SK-N-SH treated with all-trans-retinoic acid at 6 μM for 48 hours (cell line): Measurements from ENCODE around the gene EVC.

Experiments used
- ATAC-seq: fragments of 200-7000 bp; cut with Tn5 transposase; 3 replicates; pipeline ENCODE4 v1.9.1; 2020; ENCODE audit warnings: mild to moderate bottlenecking, moderate library complexity
- ARNTL ChIP-seq: fragments of 450-650 bp; formaldehyde crosslinking; IDR thresholded peaks from 2 replicates; pipeline ENCODE4 v1.5.0; 2020; ENCODE audit warnings: low read depth, mild to moderate bottlenecking, moderate library complexity, borderline replicate concordance
- BACH2 ChIP-seq: fragments of 250-450 bp; sonication (Bioruptor Pico); IDR thresholded peaks from 2 replicates; pipeline ENCODE4 v1.9.0; 2021; ENCODE audit warnings: mild to moderate bottlenecking, borderline replicate concordance
- CREB5 ChIP-seq: fragments of 250-450 bp; sonication (Bioruptor Pico); IDR thresholded peaks from 2 replicates; pipeline ENCODE4 v1.5.1; 2020; ENCODE audit warnings: low read depth, mild to moderate bottlenecking, moderate library complexity
- CSDC2 ChIP-seq: fragments of 250-450 bp; sonication (Bioruptor Pico); IDR thresholded peaks from 2 replicates; pipeline ENCODE4 v1.5.0; 2020; ENCODE audit warnings: mild to moderate bottlenecking, moderate library complexity
- CSRNP3 ChIP-seq: fragments of 250-450 bp; sonication (Bioruptor Pico); IDR thresholded peaks from 2 replicates; pipeline ENCODE4 v1.5.1; 2021; ENCODE audit warnings: mild to moderate bottlenecking, moderate library complexity
- ESRRG ChIP-seq: fragments of 250-450 bp; sonication (Bioruptor Pico); IDR thresholded peaks from 2 replicates; pipeline ENCODE4 v1.6.1; 2021; ENCODE audit warnings: mild to moderate bottlenecking
- GLIS3 ChIP-seq: fragments of 250-450 bp; sonication (Bioruptor Pico); IDR thresholded peaks from 2 replicates; pipeline ENCODE4 v1.5.0; 2020; ENCODE audit warnings: mild to moderate bottlenecking, moderate library complexity
- OSR1 ChIP-seq: fragments of 250-450 bp; sonication (Bioruptor Pico); IDR thresholded peaks from 2 replicates; pipeline ENCODE4 v1.8.0; 2022; ENCODE audit warnings: moderate library complexity, mild to moderate bottlenecking, inconsistent platforms
- PATZ1 ChIP-seq: fragments of 250-450 bp; sonication (Bioruptor Pico); IDR thresholded peaks from 2 replicates; pipeline ENCODE4 v1.8.0; 2020; ENCODE audit warnings: mild to moderate bottlenecking, moderate library complexity, borderline replicate concordance
- POU6F1 ChIP-seq: fragments of 250-450 bp; sonication (Bioruptor Pico); IDR thresholded peaks from 2 replicates; pipeline ENCODE4 v1.8.0; 2021; ENCODE audit warnings: low read depth, mild to moderate bottlenecking, moderate library complexity, borderline replicate concordance
- PPARA ChIP-seq: fragments of 250-450 bp; sonication (Bioruptor Pico); IDR thresholded peaks from 2 replicates; pipeline ENCODE4 v1.5.0; 2020; ENCODE audit warnings: mild to moderate bottlenecking, borderline replicate concordance
- SNAI2 ChIP-seq: fragments of 250-450 bp; sonication (Bioruptor Pico); IDR thresholded peaks from 2 replicates; pipeline ENCODE4 v1.5.0; 2020; ENCODE audit warnings: mild to moderate bottlenecking, moderate library complexity
- TCF4 ChIP-seq: fragments of 250-450 bp; sonication (Bioruptor Pico); IDR thresholded peaks from 2 replicates; pipeline ENCODE4 v1.8.0; 2021; ENCODE audit warnings: mild to moderate bottlenecking, moderate library complexity, borderline replicate concordance
- TOX ChIP-seq: fragments of 250-450 bp; sonication (Bioruptor Pico); IDR thresholded peaks from 2 replicates; pipeline ENCODE4 v1.8.0; 2021; ENCODE audit warnings: mild to moderate bottlenecking, moderate library complexity, borderline replicate concordance
- TSHZ2 ChIP-seq: fragments of 250-450 bp; sonication (Bioruptor Pico); IDR thresholded peaks from 2 replicates; pipeline ENCODE4 v1.5.0; 2020; ENCODE audit warnings: mild to moderate bottlenecking, moderate library complexity
- ZC3H10 ChIP-seq: fragments of 250-450 bp; sonication (Bioruptor Pico); IDR thresholded peaks from 2 replicates; pipeline ENCODE4 v1.5.1; 2021; ENCODE audit warnings: mild to moderate bottlenecking, moderate library complexity
- ZFP3 ChIP-seq: fragments of 250-450 bp; sonication (Bioruptor Pico); IDR thresholded peaks from 2 replicates; pipeline ENCODE4 v1.5.0; 2020; ENCODE audit warnings: mild to moderate bottlenecking, moderate library complexity
- ZNF70 ChIP-seq: fragments of 450-650 bp; formaldehyde crosslinking; IDR thresholded peaks from 2 replicates; pipeline ENCODE4 v1.5.0; 2020; ENCODE audit warnings: mild to moderate bottlenecking, moderate library complexity
- ZNF8 ChIP-seq: fragments of 450-650 bp; formaldehyde crosslinking; IDR thresholded peaks from 2 replicates; pipeline ENCODE4 v1.5.0; 2020; ENCODE audit warnings: mild to moderate bottlenecking, moderate library complexity

The EVC gene

GRCh38 chr4:5758741-5759140, 47.7 kb downstream of the EVC start:
- peak; percentile 84 for ATAC-seq
- TF ChIP-seq ZNF8 (no peak), TOX (CRISPR knock-in tag) (no peak), ZNF70 (CRISPR knock-in tag) (no peak)
- TF ChIP-seq, all 23 proteins: peak for 0

- TF ChIP-seq ZNF8 (no peak), CSRNP3 (CRISPR knock-in tag) (no peak), TSHZ2 (no peak), OSR1 (no peak), PPARA (CRISPR knock-in tag) (no peak), BACH2 (no peak), TCF4 (CRISPR knock-in tag) (no peak), ESRRG (CRISPR knock-in tag) (no peak), ARNTL (CRISPR knock-in tag) (no peak), POU6F1 (CRISPR knock-in tag) (no peak), GLIS3 (no peak), TOX (CRISPR knock-in tag) (no peak), ZC3H10 (CRISPR knock-in tag) (no peak), ZFP3 (CRISPR knock-in tag) (no peak), CREB5 (CRISPR knock-in tag) (no peak), PATZ1 (CRISPR knock-in tag) (no peak)
- ATAC-seq: no peak; the same call in 2 of the 3 replicates
Measured at GRCh38 chr4:5759236-5760075, 48.5 kb downstream of the EVC start.

GRCh38 chr4:5760246-5760645, 49.2 kb downstream of the EVC start:
- ATAC-seq: no peak
- TF ChIP-seq TSHZ2 (no peak), GLIS3 (no peak), PATZ1 (CRISPR knock-in tag) (no peak), ZNF70 (CRISPR knock-in tag) (no peak), CREB5 (CRISPR knock-in tag) (no peak), TOX (CRISPR knock-in tag) (no peak), CSDC2 (no peak), PPARA (CRISPR knock-in tag) (no peak), SNAI2 (CRISPR knock-in tag) (no peak)
